B cell (primary cell): ENCODE data around the gene COL26A1. TPM values are rescaled to one million over a fixed set of nuclear protein-coding genes. Genes with fewer than 3 reads are reported as not detected.

Experiments used
- ATAC-seq: fragments of 200-7000 bp; cut with Tn5 transposase; one replicate; pipeline ENCODE4 v1.10.0; 2021; ENCODE audit warnings: low read depth, mild to moderate bottlenecking, moderate number of reproducible peaks, moderate library complexity
- CTCF ChIA-PET: fragments of 350-600 bp; sonication (Branson Sonifier 250); formaldehyde crosslinking; loops from one replicate; lab custom pipeline; 2021; ENCODE audit warnings: antibody characterized with exemption, inconsistent platforms; lab: Charles Lee
- POLR2A ChIA-PET: fragments of 350-600 bp; sonication (Branson Sonifier 250); formaldehyde crosslinking; loops from one replicate; lab custom pipeline; 2021; ENCODE audit warnings: antibody characterized with exemption; lab: Charles Lee
- DNase-seq: peaks from one replicate; pipeline ENCODE4 v3.0.0; 2013
- H2AFZ ChIP-seq: 2 replicates; pipeline ENCODE4 v1.6.1; 2012; ENCODE audit warnings: mild to moderate bottlenecking, low read depth, low read length; ENCODE audit not compliant: insufficient read depth, poor library complexity, severe bottlenecking
- H3K27ac ChIP-seq, 2 donors: 1 replicate in 1 of 2; 2 replicates in 1 of 2; pipeline ENCODE4 v1.5.1; 2012 to 2013; ENCODE audit warnings: low read length in 2 of 2, mild to moderate bottlenecking in 2 of 2, moderate library complexity in 1 of 2
- H3K27me3 ChIP-seq, 4 experiments: fragments of 200-600 bp in 1 of 4; sonication (generic) in 1 of 4; replicated peaks in 1 of 4; 1 replicate in 2 of 4; 2 replicates in 2 of 4; pipeline versions ENCODE4 v1.6.1 to v1.7.0; 2013 to 2016; ENCODE audit warnings: low read length in 3 of 4, mild to moderate bottlenecking in 2 of 4, mixed read lengths in 1 of 4, moderate library complexity in 1 of 4; ENCODE audit not compliant: insufficient read depth in 4 of 4, control insufficient read depth in 3 of 4; ENCODE audit errors: control extremely low read depth in 1 of 4
- H3K36me3 ChIP-seq, 2 experiments: replicated peaks in 1 of 2; 1 replicate in 1 of 2; 2 replicates in 1 of 2; pipeline versions ENCODE4 v1.6.1 to v1.7.1; 2013; ENCODE audit warnings: low read length in 1 of 2; ENCODE audit not compliant: insufficient read depth in 2 of 2, control insufficient read depth in 1 of 2; ENCODE audit errors: control extremely low read depth in 1 of 2, extremely low read depth in 1 of 2
- H3K4me1 ChIP-seq, 2 donors: fragments of 200-600 bp in 1 of 2; sonication (generic) in 1 of 2; 1 replicate in 1 of 2; 2 replicates in 1 of 2; pipeline versions ENCODE4 v1.5.1 to v1.6.1; 2013 to 2017; ENCODE audit warnings: low read length in 2 of 2; ENCODE audit not compliant: control insufficient read depth in 2 of 2, insufficient read depth in 2 of 2
- H3K4me2 ChIP-seq: replicated peaks from 2 replicates; pipeline ENCODE3; 2012; ENCODE audit warnings: mild to moderate bottlenecking, low read depth, low read length; ENCODE audit not compliant: poor library complexity, severe bottlenecking
- H3K4me3 ChIP-seq, 5 experiments: fragments of 200-600 bp in 1 of 5; sonication (generic) in 1 of 5; 1 replicate in 3 of 5; 2 replicates in 2 of 5; pipeline versions ENCODE4 v1.5.1 to v1.7.0; 2011 to 2016; ENCODE audit warnings: low read length in 4 of 5, mild to moderate bottlenecking in 4 of 5, low read depth in 2 of 5, control low read depth in 1 of 5, moderate library complexity in 1 of 5; ENCODE audit not compliant: insufficient read depth in 1 of 5; ENCODE audit errors: control extremely low read depth in 1 of 5, extremely low read depth in 1 of 5
- H3K79me2 ChIP-seq: fragments of 200-600 bp; sonication (generic); one replicate; pipeline ENCODE4 v1.6.0; 2016; ENCODE audit warnings: low read length; ENCODE audit not compliant: control insufficient read depth, insufficient read depth
- H3K9ac ChIP-seq: fragments of 200-600 bp; sonication (generic); 2 replicates; pipeline ENCODE4 v1.6.1; 2017; ENCODE audit warnings: mild to moderate bottlenecking, low read length, moderate library complexity
- H3K9me3 ChIP-seq, 3 donors: one replicate each; pipeline versions ENCODE4 v1.6.1 to v1.7.1; 2013; ENCODE audit warnings: low read length in 2 of 3; ENCODE audit not compliant: control insufficient read depth in 2 of 3, insufficient read depth in 1 of 3; ENCODE audit errors: control extremely low read depth in 1 of 3
- H4K20me1 ChIP-seq: 2 replicates; pipeline ENCODE4 v1.6.0; 2012; ENCODE audit warnings: mild to moderate bottlenecking, low read length; ENCODE audit not compliant: insufficient read depth, control insufficient read depth, poor library complexity, severe bottlenecking
- H3K27ac Mint-ChIP-seq: one replicate; pipeline ENCODE4 v1.8.0; 2021; ENCODE audit warnings: mixed read lengths
- H3K27me3 Mint-ChIP-seq: one replicate; pipeline ENCODE4 v1.8.0; 2021; ENCODE audit warnings: mixed read lengths
- H3K4me1 Mint-ChIP-seq: one replicate; pipeline ENCODE4 v1.8.0; 2021; ENCODE audit warnings: mixed read lengths
- H3K4me3 Mint-ChIP-seq: one replicate; pipeline ENCODE4 v1.8.0; 2021; ENCODE audit warnings: mixed read lengths
- H3K9me3 Mint-ChIP-seq: one replicate; pipeline ENCODE4 v1.8.0; 2022; ENCODE audit warnings: mixed read lengths; ENCODE audit not compliant: insufficient read depth
- CTCF ChIP-seq: fragments of 200-600 bp; IDR thresholded peaks from one replicate; pipeline ENCODE4 v1.8.0; 2022; ENCODE audit warnings: antibody characterized with exemption, mild to moderate bottlenecking
- EZH2 ChIP-seq: IDR thresholded peaks from 2 replicates; pipeline ENCODE4 v1.6.1; 2012; ENCODE audit warnings: borderline replicate concordance, low read depth, mild to moderate bottlenecking, moderate library complexity, low read length; ENCODE audit not compliant: insufficient read depth, poor library complexity, severe bottlenecking
- WGBS: methylation state at CpG from one replicate; pipeline ENCODE4 v1.1.5; 2013; ENCODE audit warnings: missing lambda C conversion rate; ENCODE audit not compliant: insufficient coverage; 5-methylcytosine and 5-hydroxymethylcytosine counted together
- intact Hi-C: fragments of 100-400 bp; cut with micrococcal nuclease; formaldehyde crosslinking; loops from one replicate; pipeline ENCODE4 v1.10.0; 2022
- polyA plus RNA-seq: library from polyadenylated mRNA; depleted of rRNA; stranded (reverse); fragments of >200 nt; gene quantifications from 2 replicates; pipeline ENCODE4 v1.2.3, GENCODE V29; 2012
- total RNA-seq, 2 donors: library from RNA; stranded (reverse); fragments of 120-200 nt in 1 of 2; gene quantifications; 1 replicate in 1 of 2; 2 replicates in 1 of 2; pipeline versions ENCODE4 v1.2.3 to v1.2.4, GENCODE V29; 2013 to 2022

Gene COL26A1
- total and polyA plus RNA-seq, 2 donors (not counting 1 experiment from before 2014, with no cell fraction given): not detected

- Histone ChIP-seq H3K9me3 (peaks cover 0 to 14% (median 0%) of the 10 kb centered on the region in 3 donors), H3K4me2 (no peak overlapping the region), H2AFZ (no peak overlapping the region), H3K27me3 (peaks cover 0 to 5% (median 0%) of the 10 kb centered on the region in 4 experiments), H3K27ac (no peak overlapping the region), H3K79me2 (no peaks in the 10 kb centered on the region), H3K4me3 (no peak overlapping the region), H3K9ac (no peak overlapping the region), H4K20me1 (no peaks in the 10 kb centered on the region), H3K36me3 (no peaks in the 10 kb centered on the region), H3K4me1 (no peaks in the 10 kb centered on the region)
- 91% methylated on average over 5 of the region's 10 CpGs for WGBS
- POLR2A ChIA-PET: no interaction called here
- no peak for ATAC-seq
- Mint-ChIP-seq H3K27ac (no peak overlapping the region), H3K27me3 (peaks cover 19% of the 10 kb centered on the region), H3K9me3 (no peaks in the 10 kb centered on the region), H3K4me1 (no peaks in the 10 kb centered on the region), H3K4me3 (no peak overlapping the region)
- intact Hi-C loops: no loop called here
- no peak for TF ChIP-seq EZH2
- no peak for TF ChIP-seq CTCF
- CTCF ChIA-PET: no interaction called here
- DNase-seq: no peak
These were observed 219.2 kb downstream of the COL26A1 start for GRCh38 chr7:101581891-101582290.

GRCh38 chr7:101582971-101583370 lies 220.3 kb downstream of the COL26A1 start:
- no peak for ATAC-seq
- no peak overlapping the region for H3K27ac Mint-ChIP-seq

More at GRCh38 chr7:101582971-101583370, 220.3 kb downstream of the COL26A1 start:
- Histone ChIP-seq H3K9me3 (peaks cover 0 to 7% (median 0%) of the 10 kb centered on the region in 3 donors), H2AFZ (no peak overlapping the region), H3K36me3 (no peaks in the 10 kb centered on the region), H3K4me2 (no peak overlapping the region), H3K79me2 (no peaks in the 10 kb centered on the region), H3K4me3 (no peak overlapping the region), H4K20me1 (no peaks in the 10 kb centered on the region), H3K27ac (no peak overlapping the region), H3K27me3 (peaks cover 0 to 5% (median 0%) of the 10 kb centered on the region in 4 experiments), H3K9ac (no peak overlapping the region), H3K4me1 (no peaks in the 10 kb centered on the region)
- Mint-ChIP-seq H3K4me1 (no peaks in the 10 kb centered on the region), H3K4me3 (no peak overlapping the region), H3K9me3 (no peaks in the 10 kb centered on the region), H3K27me3 (peaks cover 19% of the 10 kb centered on the region)
- intact Hi-C loops: no loop called here
- no peak for DNase-seq
- WGBS: 65% methylated on average over 3 of the region's 3 CpGs
- POLR2A ChIA-PET: no interaction called here
- TF ChIP-seq CTCF (no peak), EZH2 (no peak)
- CTCF ChIA-PET: no interaction called here
